ENCODE results near the gene ART3.

DNA sequence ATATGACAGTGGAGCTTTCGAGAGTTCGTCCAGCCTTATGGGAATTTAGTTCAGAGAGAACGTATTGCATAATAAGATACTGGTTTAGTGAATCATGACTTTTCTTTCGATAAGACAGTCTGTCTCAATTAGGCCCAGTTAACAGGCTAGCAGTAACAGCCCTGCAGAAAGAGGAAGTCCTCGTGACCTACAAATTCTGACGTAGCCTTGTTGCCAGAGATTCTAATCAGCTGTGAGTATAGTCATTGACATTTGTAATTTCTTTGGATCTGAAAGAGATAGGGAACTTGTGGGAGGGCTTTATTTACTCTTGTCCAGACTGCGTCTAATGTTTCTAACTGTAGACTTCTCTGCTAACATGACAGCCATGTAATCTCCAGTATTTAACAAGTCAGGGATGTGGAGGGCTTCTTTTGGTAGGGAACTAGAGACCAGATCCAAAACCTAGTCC, 15.8 kb downstream of the ART3 start:
- TF ChIP-seq, protein P1, sequence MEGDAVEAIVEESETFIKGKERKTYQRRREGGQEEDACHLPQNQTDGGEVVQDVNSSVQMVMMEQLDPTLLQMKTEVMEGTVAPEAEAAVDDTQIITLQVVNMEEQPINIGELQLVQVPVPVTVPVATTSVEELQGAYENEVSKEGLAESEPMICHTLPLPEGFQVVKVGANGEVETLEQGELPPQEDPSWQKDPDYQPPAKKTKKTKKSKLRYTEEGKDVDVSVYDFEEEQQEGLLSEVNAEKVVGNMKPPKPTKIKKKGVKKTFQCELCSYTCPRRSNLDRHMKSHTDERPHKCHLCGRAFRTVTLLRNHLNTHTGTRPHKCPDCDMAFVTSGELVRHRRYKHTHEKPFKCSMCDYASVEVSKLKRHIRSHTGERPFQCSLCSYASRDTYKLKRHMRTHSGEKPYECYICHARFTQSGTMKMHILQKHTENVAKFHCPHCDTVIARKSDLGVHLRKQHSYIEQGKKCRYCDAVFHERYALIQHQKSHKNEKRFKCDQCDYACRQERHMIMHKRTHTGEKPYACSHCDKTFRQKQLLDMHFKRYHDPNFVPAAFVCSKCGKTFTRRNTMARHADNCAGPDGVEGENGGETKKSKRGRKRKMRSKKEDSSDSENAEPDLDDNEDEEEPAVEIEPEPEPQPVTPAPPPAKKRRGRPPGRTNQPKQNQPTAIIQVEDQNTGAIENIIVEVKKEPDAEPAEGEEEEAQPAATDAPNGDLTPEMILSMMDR (conservative IDR thresholded peaks at IDR 0.05; ENCODE audit: low read depth, low read length) = no peak
- TF ChIP-seq EZH2phosphoT487 (IDR thresholded peaks at IDR 0.05; ENCODE audit: borderline replicate concordance, low read length) = no peak
- TF ChIP-seq EZH2 (IDR thresholded peaks at IDR 0.05; ENCODE audit: low read length, unreplicated experiment) = no peak
